Thymus (tissue), 11 donors: ENCODE data around the gene ZBED4. TPM values are rescaled to one million over a fixed set of nuclear protein-coding genes. Genes with fewer than 3 reads are reported as not detected.
A peak's percentile ranks its signal among the peaks of the same experiment; 100 is the strongest.

Source experiments
- DNase-seq, 9 donors: peaks; one replicate each; pipeline ENCODE4 v3.0.0-alpha.2; 2013; ENCODE audit warnings: low spot score in 9 of 9, low read depth in 6 of 9, missing footprints in 1 of 9
- H3K27ac ChIP-seq, 2 donors: one replicate each; pipeline ENCODE4 v1.5.1; 2013; ENCODE audit warnings: control low read depth in 1 of 2, low read depth in 1 of 2, low read length in 1 of 2, mild to moderate bottlenecking in 1 of 2, moderate library complexity in 1 of 2
- H3K27me3 ChIP-seq, 2 donors: one replicate each; pipeline ENCODE4 v1.5.1; 2013; ENCODE audit warnings: low read length in 1 of 2; ENCODE audit not compliant: control insufficient read depth in 2 of 2, insufficient read depth in 1 of 2
- H3K36me3 ChIP-seq, 2 donors: one replicate each; pipeline ENCODE4 v1.5.1; 2013; ENCODE audit warnings: low read length in 1 of 2, mild to moderate bottlenecking in 1 of 2, moderate library complexity in 1 of 2; ENCODE audit not compliant: control insufficient read depth in 2 of 2, insufficient read depth in 2 of 2
- H3K4me1 ChIP-seq, 2 donors: one replicate each; pipeline ENCODE4 v1.5.1; 2013; ENCODE audit warnings: low read length in 2 of 2; ENCODE audit not compliant: control insufficient read depth in 2 of 2, insufficient read depth in 2 of 2
- H3K4me3 ChIP-seq, 2 donors: one replicate each; pipeline ENCODE4 v1.5.1; 2013; ENCODE audit warnings: low read length in 2 of 2, control low read depth in 1 of 2, mild to moderate bottlenecking in 1 of 2
- H3K9me3 ChIP-seq, 2 donors: one replicate each; pipeline ENCODE4 v1.5.1; 2013; ENCODE audit warnings: low read length in 1 of 2, mild to moderate bottlenecking in 1 of 2; ENCODE audit not compliant: control insufficient read depth in 2 of 2, insufficient read depth in 1 of 2
- WGBS: extraction: QIAGEN DNeasy Blood & Tissue Kit; methylation state at CpG from one replicate; pipeline ENCODE4 v1.1.7; 2013; 5-methylcytosine and 5-hydroxymethylcytosine counted together
- polyA plus RNA-seq: library from polyadenylated mRNA; stranded (reverse); fragments of 200-250 nt; gene quantifications from one replicate; pipeline ENCODE4 v1.2.3, GENCODE V29; 2013
- total RNA-seq: library from RNA; stranded (reverse); fragments of 120-200 nt; gene quantifications from one replicate; pipeline ENCODE4 v1.2.4, GENCODE V29; 2013
- donor health status: healthy.

Gene ZBED4
- total and polyA plus RNA-seq, 2 donors, result 6.4 to 9.9 TPM

GRCh38 chr22:49929994-49930575, 76.4 kb downstream of the ZBED4 start:
- Histone ChIP-seq H3K36me3 (peaks cover 0 to 8% of the 10 kb centered on the region in 2 donors), H3K4me1 (peaks cover 17 to 52% of the 10 kb centered on the region in 2 donors), H3K9me3 (no peaks in the 10 kb centered on the region), H3K4me3 (no peak overlapping the region), H3K27me3 (peaks cover 3 to 6% of the 10 kb centered on the region in 2 donors), H3K27ac (no peak overlapping the region)
- WGBS, result 89% methylated on average over 21 of the region's 21 CpGs
- DNase-seq, result no peak

GRCh38 chr22:49930596-49931412, 77.2 kb downstream of the ZBED4 start:
- no peak overlapping the region for H3K4me3 ChIP-seq
- H3K4me1 ChIP-seq, result peaks cover 11 to 45% of the 10 kb centered on the region in 2 donors
- 56% methylated on average over 14 of the region's 14 CpGs for WGBS
- DNase-seq, result peak in 2 of 9 donors; percentile 52 to 68
- H3K27ac ChIP-seq, result peak overlapping the region in 1 of 2 donors; percentile 36
- H3K9me3 ChIP-seq, result no peaks in the 10 kb centered on the region
- peaks cover 3 to 6% of the 10 kb centered on the region in 2 donors for H3K27me3 ChIP-seq
- peaks cover 0 to 8% of the 10 kb centered on the region in 2 donors for H3K36me3 ChIP-seq

- Histone ChIP-seq H3K9me3 (no peaks in the 10 kb centered on the region), H3K27me3 (peaks cover 3 to 13% of the 10 kb centered on the region in 2 donors), H3K36me3 (no peaks in the 10 kb centered on the region), H3K4me1 (peaks cover 13 to 53% of the 10 kb centered on the region in 2 donors), H3K27ac (peak overlapping the region; percentile 7 to 69), H3K4me3 (no peak overlapping the region)
- 95% methylated on average over 27 of the region's 27 CpGs for WGBS
- no peak for DNase-seq
These were observed 79.9 kb downstream of the ZBED4 start for GRCh38 chr22:49933236-49934159.

GRCh38 chr22:49934160-49934890, 80.7 kb downstream of the ZBED4 start:
- Histone ChIP-seq H3K36me3 (no peaks in the 10 kb centered on the region), H3K27me3 (peaks cover 3 to 11% of the 10 kb centered on the region in 2 donors), H3K4me1 (peaks cover 12 to 53% of the 10 kb centered on the region in 2 donors), H3K27ac (peak overlapping the region; percentile 51 to 86), H3K4me3 (peak overlapping the region; percentile 44 to 57), H3K9me3 (no peaks in the 10 kb centered on the region)
- no peak for DNase-seq
- 59% methylated on average over 24 of the region's 24 CpGs for WGBS

- H3K9me3 ChIP-seq, result no peaks in the 10 kb centered on the region
- peaks cover 0 to 7% of the 10 kb centered on the region in 2 donors for H3K27me3 ChIP-seq
- WGBS, result 3% methylated on average over 56 of the region's 56 CpGs
- DNase-seq, result peak in 5 of 9 donors; percentile 65 to 88 (median 76)
- peak overlapping the region; percentile 44 to 57 for H3K4me3 ChIP-seq
- H3K4me1 ChIP-seq, result peaks cover 8 to 48% of the 10 kb centered on the region in 2 donors
- peak overlapping the region; percentile 51 to 86 for H3K27ac ChIP-seq
- no peaks in the 10 kb centered on the region for H3K36me3 ChIP-seq
These were observed 81.4 kb downstream of the ZBED4 start for GRCh38 chr22:49934891-49935557.

- Histone ChIP-seq H3K27me3 (peaks cover 0 to 7% of the 10 kb centered on the region in 2 donors), H3K27ac (no peak overlapping the region), H3K9me3 (no peaks in the 10 kb centered on the region), H3K4me3 (peak overlapping the region in 1 of 2 donors; percentile 57), H3K4me1 (peaks cover 8 to 43% of the 10 kb centered on the region in 2 donors), H3K36me3 (no peaks in the 10 kb centered on the region)
- 10% methylated on average over 16 of the region's 16 CpGs for WGBS
- DNase-seq, result no peak
These were observed 81.9 kb downstream of the ZBED4 start for GRCh38 chr22:49935561-49935960.

- peak overlapping the region; percentile 46 to 78 for H3K27ac ChIP-seq
- 3% methylated on average over 52 of the region's 52 CpGs for WGBS
- H3K4me3 ChIP-seq, result peak overlapping the region; percentile 20 to 57
- peaks cover 0 to 6% of the 10 kb centered on the region in 2 donors for H3K9me3 ChIP-seq
- no peaks in the 10 kb centered on the region for H3K36me3 ChIP-seq
- peaks cover 8 to 36% of the 10 kb centered on the region in 2 donors for H3K4me1 ChIP-seq
- peaks cover 0 to 7% of the 10 kb centered on the region in 2 donors for H3K27me3 ChIP-seq
- DNase-seq, result peak in 5 of 9 donors; percentile 69 to 86 (median 70)
These were observed 82.7 kb downstream of the ZBED4 start for GRCh38 chr22:49936018-49936972.
